Measurements from ENCODE around the gene CFAP58.

GRCh38 chr10:104433669-104434068, 80.0 kb downstream of the CFAP58 start:
- TF ChIP-seq GATA2 (IDR thresholded peaks at IDR 0.05; ENCODE audit: low read depth, low read length) (no peak), GATA3 (IDR thresholded peaks at IDR 0.05; ENCODE audit: low read depth, low read length) (no peak)

All from SH-SY5Y (cell line).